GM23248 (cell line): ENCODE measurements around the gene MAML2. TPM values are rescaled to one million over a fixed set of nuclear protein-coding genes. Genes with fewer than 3 reads are reported as not detected.

Source experiments
- DNase-seq: peaks from one replicate; pipeline ENCODE4 v3.0.0-alpha.2; 2015
- H2AFZ ChIP-seq: fragments of 200-600 bp; sonication (generic); 2 replicates; pipeline ENCODE4 v1.6.1; 2016; ENCODE audit warnings: antibody characterized with exemption
- H3F3A ChIP-seq: fragments of 200-600 bp; sonication (generic); 2 replicates; pipeline ENCODE4 v1.6.1; 2016; ENCODE audit warnings: mild to moderate bottlenecking, antibody characterized with exemption, mixed run types; ENCODE audit not compliant: insufficient read depth
- H3K27ac ChIP-seq: fragments of 200-600 bp; sonication (generic); 2 replicates; pipeline ENCODE4 v1.5.1; 2016; ENCODE audit warnings: mild to moderate bottlenecking
- H3K27me3 ChIP-seq: fragments of 200-600 bp; sonication (generic); replicated peaks from 2 replicates; pipeline ENCODE4 v1.6.1; 2016; ENCODE audit warnings: mild to moderate bottlenecking; ENCODE audit not compliant: insufficient read depth
- H3K36me3 ChIP-seq: fragments of 200-600 bp; sonication (generic); 2 replicates; pipeline ENCODE4 v1.6.1; 2016; ENCODE audit warnings: low read depth, mild to moderate bottlenecking
- H3K4me1 ChIP-seq: fragments of 200-600 bp; sonication (generic); 2 replicates; pipeline ENCODE4 v1.6.1; 2016; ENCODE audit warnings: mild to moderate bottlenecking; ENCODE audit not compliant: insufficient read depth
- H3K4me2 ChIP-seq: fragments of 200-600 bp; sonication (generic); one replicate; pipeline ENCODE4 v1.6.1; 2016; ENCODE audit warnings: mild to moderate bottlenecking; ENCODE audit not compliant: unreplicated experiment
- H3K4me3 ChIP-seq: fragments of 200-600 bp; sonication (generic); 2 replicates; pipeline ENCODE4 v1.5.1; 2016; ENCODE audit warnings: mild to moderate bottlenecking
- H3K79me2 ChIP-seq: fragments of 200-600 bp; sonication (generic); 2 replicates; pipeline ENCODE4 v1.6.1; 2016; ENCODE audit warnings: mild to moderate bottlenecking; ENCODE audit not compliant: insufficient read depth
- H3K9ac ChIP-seq: fragments of 200-600 bp; sonication (generic); 2 replicates; pipeline ENCODE4 v1.6.1; 2016; ENCODE audit warnings: mild to moderate bottlenecking
- H3K9me2 ChIP-seq: fragments of 200-600 bp; sonication (generic); 2 replicates; pipeline ENCODE4 v1.6.1; 2016; ENCODE audit warnings: mixed run types, mild to moderate bottlenecking, moderate library complexity; ENCODE audit not compliant: insufficient read depth
- H3K9me3 ChIP-seq: fragments of 200-600 bp; sonication (generic); one replicate; pipeline ENCODE4 v1.6.1; 2017; ENCODE audit warnings: low read depth
- H4K20me1 ChIP-seq: fragments of 200-600 bp; sonication (generic); 2 replicates; pipeline ENCODE4 v1.6.0; 2016; ENCODE audit not compliant: insufficient read depth
- EZH2 ChIP-seq: fragments of 200-600 bp; sonication (generic); IDR thresholded peaks from 2 replicates; pipeline ENCODE4 v1.6.1; 2018; ENCODE audit warnings: antibody characterized with exemption, mild to moderate bottlenecking; ENCODE audit not compliant: insufficient read depth, poor library complexity, severe bottlenecking
- EZH2phosphoT487 ChIP-seq: fragments of 200-600 bp; sonication (generic); IDR thresholded peaks from 2 replicates; pipeline ENCODE4 v1.6.1; 2018; ENCODE audit warnings: antibody characterized with exemption, moderate library complexity, mild to moderate bottlenecking, low read depth; ENCODE audit not compliant: insufficient read depth
- WGBS, 2 experiments: methylation state at CpG; one replicate each; pipeline ENCODE4 v1.1.6; 2015 to 2017; ENCODE audit warnings: low lambda C conversion rate in 2 of 2, low coverage in 1 of 2; ENCODE audit errors: missing lambda C conversion rate in 2 of 2; 5-methylcytosine and 5-hydroxymethylcytosine counted together
- in situ Hi-C: fragments of 300-500 bp; cut with MboI; formaldehyde crosslinking; loops from 2 replicates; pipeline ENCODE4 v1.15.0; 2020
- polyA plus RNA-seq: library from polyadenylated mRNA; unstranded; fragments of >200 nt; fragmentation: Nextera tagmentation; extraction: Ambion mirVana; gene quantifications from 2 replicates; pipeline ENCODE4 v1.2.1, GENCODE V29; 2016
- total RNA-seq: library from RNA; depleted of rRNA; stranded (reverse); fragments of >200 nt; shearing (Covaris generic); gene quantifications from 2 replicates; pipeline ENCODE4 v1.2.3, GENCODE V29; 2014

Gene MAML2
- total and polyA plus RNA-seq, 2 experiments from 2014 or later: 7.4 to 23.7 TPM

- no peak overlapping the region for H2AFZ ChIP-seq
- DNase-seq: no peak
- peaks cover 99% of the 10 kb centered on the region for H3K79me2 ChIP-seq
- no peaks in the 10 kb centered on the region for H3K9me3 ChIP-seq
- no peak overlapping the region for H3K27ac ChIP-seq
- TF ChIP-seq EZH2 (no peak), EZH2phosphoT487 (no peak)
- 80 to 84% methylated on average over 3 of the region's 3 CpGs for WGBS, 2 experiments
- H3K36me3 ChIP-seq: no peaks in the 10 kb centered on the region
- no peaks in the 10 kb centered on the region for H4K20me1 ChIP-seq
- peaks cover 53% of the 10 kb centered on the region for H3K4me1 ChIP-seq
- no peak overlapping the region for H3K4me2 ChIP-seq
- H3K4me3 ChIP-seq: no peak overlapping the region
- no peaks in the 10 kb centered on the region for H3K9me2 ChIP-seq
- no peaks in the 10 kb centered on the region for H3K27me3 ChIP-seq
- no peak overlapping the region for H3K9ac ChIP-seq
- peaks cover 49% of the 10 kb centered on the region for H3F3A ChIP-seq
- in situ Hi-C loops: no loop called here
Observed at GRCh38 chr11:96218901-96219300, 124.1 kb downstream of the MAML2 start.

GRCh38 chr11:96218006-96218405 is 125.0 kb downstream of the MAML2 start:
- TF ChIP-seq EZH2: no peak
- no peak for TF ChIP-seq EZH2phosphoT487
- no peaks in the 10 kb centered on the region for H3K36me3 ChIP-seq
- H3K4me2 ChIP-seq: no peak overlapping the region
- H3K79me2 ChIP-seq: peaks cover 99% of the 10 kb centered on the region
- H4K20me1 ChIP-seq: no peaks in the 10 kb centered on the region
- no peak overlapping the region for H2AFZ ChIP-seq
- H3K9me2 ChIP-seq: no peaks in the 10 kb centered on the region
- in situ Hi-C loops: no loop called here
- 38 to 42% methylated on average over 5 of the region's 5 CpGs for WGBS, 2 experiments
- H3K4me3 ChIP-seq: no peak overlapping the region
- no peak overlapping the region for H3K9ac ChIP-seq
- DNase-seq: no peak
- no peaks in the 10 kb centered on the region for H3K27me3 ChIP-seq
- peaks cover 58% of the 10 kb centered on the region for H3F3A ChIP-seq
- H3K27ac ChIP-seq: no peak overlapping the region
- no peaks in the 10 kb centered on the region for H3K9me3 ChIP-seq
- peaks cover 62% of the 10 kb centered on the region for H3K4me1 ChIP-seq

- Histone ChIP-seq H4K20me1 (no peaks in the 10 kb centered on the region), H3K9ac (no peak overlapping the region), H3K4me2 (no peak overlapping the region), H3K4me3 (no peak overlapping the region), H3K9me3 (no peaks in the 10 kb centered on the region), H3K27ac (no peak overlapping the region), H3K27me3 (no peaks in the 10 kb centered on the region), H3K36me3 (no peaks in the 10 kb centered on the region), H3K79me2 (peaks cover 100% of the 10 kb centered on the region), H3K9me2 (no peaks in the 10 kb centered on the region), H3K4me1 (peaks cover 66% of the 10 kb centered on the region), H3F3A (peaks cover 66% of the 10 kb centered on the region), H2AFZ (no peak overlapping the region)
- 98 to 99% methylated on average over 5 of the region's 5 CpGs for WGBS, 2 experiments
- no peak for TF ChIP-seq EZH2phosphoT487
- TF ChIP-seq EZH2: no peak
- no peak for DNase-seq
- in situ Hi-C loops: no loop called here
Observed at GRCh38 chr11:96217206-96217605, 125.8 kb downstream of the MAML2 start.

GRCh38 chr11:96215826-96216225 is 127.2 kb downstream of the MAML2 start:
- DNase-seq: no peak
- H3K4me3 ChIP-seq: no peak overlapping the region
- no peaks in the 10 kb centered on the region for H3K9me2 ChIP-seq
- TF ChIP-seq EZH2phosphoT487 (no peak), EZH2 (no peak)
- H3K27ac ChIP-seq: peak overlapping the region; percentile 59
- H3F3A ChIP-seq: peaks cover 77% of the 10 kb centered on the region
- H3K9me3 ChIP-seq: no peaks in the 10 kb centered on the region
- no peaks in the 10 kb centered on the region for H4K20me1 ChIP-seq
- peaks cover 100% of the 10 kb centered on the region for H3K79me2 ChIP-seq
- no peak overlapping the region for H2AFZ ChIP-seq
- H3K36me3 ChIP-seq: no peaks in the 10 kb centered on the region
- in situ Hi-C loops: no loop called here
- H3K9ac ChIP-seq: 0 out of 2 replicates have a peak overlapping the region, but pooled peaks have one; percentile 26
- no peak overlapping the region for H3K4me2 ChIP-seq
- H3K4me1 ChIP-seq: peaks cover 68% of the 10 kb centered on the region
- H3K27me3 ChIP-seq: no peaks in the 10 kb centered on the region

GRCh38 chr11:96215110-96215782 is 127.7 kb downstream of the MAML2 start:
- Histone ChIP-seq H2AFZ (no peak overlapping the region), H3K9me3 (no peaks in the 10 kb centered on the region), H3K27me3 (no peaks in the 10 kb centered on the region), H3K4me3 (no peak overlapping the region), H3K36me3 (no peaks in the 10 kb centered on the region), H3K79me2 (peaks cover 100% of the 10 kb centered on the region), H3K4me1 (peaks cover 63% of the 10 kb centered on the region), H3K9ac (peak overlapping the region; percentile 26; the same call in 1 of the 2 replicates), H3K9me2 (no peaks in the 10 kb centered on the region), H4K20me1 (no peaks in the 10 kb centered on the region), H3K27ac (peak overlapping the region; percentile 59), H3K4me2 (peak overlapping the region; percentile 8), H3F3A (peaks cover 73% of the 10 kb centered on the region)
- TF ChIP-seq EZH2 (no peak), EZH2phosphoT487 (no peak)
- 41% methylated on average over 7 of the region's 7 CpGs for WGBS, 2 experiments
- peak; percentile 66 for DNase-seq
- in situ Hi-C loops: no loop called here
